GM23338 (cell line): Measurements from ENCODE around the gene USP28. TPM values are rescaled to one million over a fixed set of nuclear protein-coding genes. Genes with fewer than 3 reads are reported as not detected.

ENCODE experiments used
- ATAC-seq: fragments of 200-7000 bp; cut with Tn5 transposase; 3 replicates; pipeline ENCODE4 v1.9.1; 2020
- DNase-seq: peaks from one replicate; pipeline ENCODE4 v3.0.0-alpha.2; 2015; ENCODE audit warnings: low spot score
- H2AFZ ChIP-seq: fragments of 200-600 bp; sonication (generic); 2 replicates; pipeline ENCODE4 v1.8.0; 2016; ENCODE audit warnings: antibody characterized with exemption, mild to moderate bottlenecking, moderate library complexity
- H3F3A ChIP-seq: fragments of 200-600 bp; sonication (generic); replicated peaks from 2 replicates; pipeline ENCODE4 v1.8.0; 2017; ENCODE audit warnings: antibody characterized with exemption, mixed run types, low read depth
- H3K27ac ChIP-seq: fragments of 200-600 bp; sonication (generic); 2 replicates; pipeline ENCODE4 v1.6.1; 2016; ENCODE audit warnings: low read depth
- H3K27me3 ChIP-seq: fragments of 200-600 bp; sonication (generic); 2 replicates; pipeline ENCODE4 v1.8.0; 2016; ENCODE audit warnings: mild to moderate bottlenecking, mixed run types, moderate library complexity; ENCODE audit not compliant: insufficient read depth
- H3K36me3 ChIP-seq: fragments of 200-600 bp; sonication (generic); 2 replicates; pipeline ENCODE4 v1.8.0; 2016; ENCODE audit warnings: mild to moderate bottlenecking; ENCODE audit not compliant: insufficient read depth
- H3K4me1 ChIP-seq: fragments of 200-600 bp; sonication (generic); 2 replicates; pipeline ENCODE4 v1.8.0; 2016; ENCODE audit warnings: mild to moderate bottlenecking, moderate library complexity; ENCODE audit not compliant: insufficient read depth
- H3K4me2 ChIP-seq: fragments of 200-600 bp; sonication (generic); 2 replicates; pipeline ENCODE4 v1.7.1; 2017; ENCODE audit warnings: mixed run types
- H3K4me3 ChIP-seq: fragments of 200-600 bp; sonication (generic); 2 replicates; pipeline ENCODE4 v1.6.1; 2016; ENCODE audit warnings: mixed run types
- H3K79me2 ChIP-seq: fragments of 200-600 bp; sonication (generic); replicated peaks from 2 replicates; pipeline ENCODE4 v1.8.0; 2017; ENCODE audit warnings: mild to moderate bottlenecking; ENCODE audit not compliant: insufficient read depth
- H3K9me2 ChIP-seq: fragments of 200-600 bp; sonication (generic); 2 replicates; pipeline ENCODE4 v1.8.0; 2017; ENCODE audit not compliant: insufficient read depth
- H4K20me1 ChIP-seq: fragments of 200-600 bp; sonication (generic); replicated peaks from 2 replicates; pipeline ENCODE4 v1.8.0; 2017; ENCODE audit warnings: mild to moderate bottlenecking; ENCODE audit not compliant: insufficient read depth
- H3K27ac Mint-ChIP-seq: 2 replicates; pipeline ENCODE4 v1.8.0; 2020; ENCODE audit warnings: inconsistent platforms, mild to moderate bottlenecking, moderate library complexity, mixed read lengths
- H3K27me3 Mint-ChIP-seq: 3 replicates; pipeline ENCODE4 v1.8.0; 2022; ENCODE audit warnings: low read depth, mild to moderate bottlenecking, moderate library complexity, mixed read lengths, inconsistent platforms; ENCODE audit not compliant: insufficient read depth, poor library complexity
- H3K36me3 Mint-ChIP-seq: 3 replicates; pipeline ENCODE4 v1.8.0; 2021; ENCODE audit warnings: low read depth, mild to moderate bottlenecking, inconsistent platforms, moderate library complexity, mixed read lengths
- H3K4me1 Mint-ChIP-seq: 3 replicates; pipeline ENCODE4 v1.8.0; 2020; ENCODE audit warnings: mild to moderate bottlenecking, inconsistent platforms, mixed read lengths
- H3K4me3 Mint-ChIP-seq: 3 replicates; pipeline ENCODE4 v1.8.0; 2021; ENCODE audit warnings: moderate library complexity, mild to moderate bottlenecking, inconsistent platforms, mixed read lengths
- H3K9me3 Mint-ChIP-seq: 3 replicates; pipeline ENCODE4 v1.8.0; 2020; ENCODE audit warnings: moderate library complexity, mild to moderate bottlenecking, inconsistent platforms, mixed read lengths
- CREB1 ChIP-seq: fragments of 250-450 bp; sonication (Bioruptor Pico); IDR thresholded peaks from 2 replicates; pipeline ENCODE4 v1.5.0; 2020; ENCODE audit warnings: low read depth, mild to moderate bottlenecking, moderate library complexity
- CTCF ChIP-seq, 2 experiments: fragments of 200-600 bp in 1 of 2; sonication (generic) in 1 of 2; conservative IDR thresholded peaks; 2 replicates each; pipeline versions ENCODE4 v1.5.1 to v1.6.1; 2016 to 2017; ENCODE audit warnings: antibody characterized with exemption in 2 of 2, low read depth in 2 of 2, mild to moderate bottlenecking in 2 of 2, moderate library complexity in 1 of 2
- ETS1 ChIP-seq: IDR thresholded peaks from 2 replicates; pipeline ENCODE4 v1.6.1; 2016; ENCODE audit warnings: antibody characterized with exemption
- EZH2 ChIP-seq: fragments of 200-600 bp; sonication (generic); IDR thresholded peaks from one replicate; pipeline ENCODE4 v1.8.0; 2017; ENCODE audit warnings: antibody characterized with exemption, mild to moderate bottlenecking, low read depth; ENCODE audit not compliant: unreplicated experiment
- EZH2phosphoT487 ChIP-seq: fragments of 200-600 bp; sonication (generic); IDR thresholded peaks from one replicate; pipeline ENCODE4 v1.8.1; 2018; ENCODE audit warnings: antibody characterized with exemption; ENCODE audit not compliant: unreplicated experiment
- JUNB ChIP-seq: IDR thresholded peaks from one replicate; pipeline ENCODE4 v1.6.1; 2016; ENCODE audit warnings: antibody characterized with exemption; ENCODE audit not compliant: unreplicated experiment
- NANOG ChIP-seq: IDR thresholded peaks from 2 replicates; pipeline ENCODE4 v1.6.1; 2016; ENCODE audit warnings: antibody characterized with exemption, borderline replicate concordance
- STAT1 ChIP-seq: IDR thresholded peaks from one replicate; pipeline ENCODE4 v1.6.1; 2016; ENCODE audit warnings: antibody characterized with exemption; ENCODE audit not compliant: unreplicated experiment
- ZNF114 ChIP-seq: fragments of 250-450 bp; sonication (Bioruptor Pico); IDR thresholded peaks from 2 replicates; pipeline ENCODE4 v1.5.0; 2020; ENCODE audit warnings: mild to moderate bottlenecking, moderate library complexity
- polyA plus RNA-seq: library from polyadenylated mRNA; unstranded; fragments of >200 nt; fragmentation: Nextera tagmentation; extraction: Ambion mirVana; gene quantifications from 2 replicates; pipeline ENCODE4 v1.2.1, GENCODE V29; 2016
- total RNA-seq: library from RNA; depleted of rRNA; stranded (reverse); fragments of >200 nt; shearing (Covaris generic); gene quantifications from 2 replicates; pipeline ENCODE4 v1.2.3, GENCODE V29; 2014
- TF ChIP-seq, protein P1 (sequence below): fragments of 250-450 bp; sonication (Bioruptor Pico); IDR thresholded peaks from 2 replicates; pipeline ENCODE4 v1.5.0; 2020; ENCODE audit warnings: mild to moderate bottlenecking, moderate library complexity

USP28 gene
- total and polyA plus RNA-seq, 2 experiments from 2014 or later = 73.9 to 171 TPM

DNA sequence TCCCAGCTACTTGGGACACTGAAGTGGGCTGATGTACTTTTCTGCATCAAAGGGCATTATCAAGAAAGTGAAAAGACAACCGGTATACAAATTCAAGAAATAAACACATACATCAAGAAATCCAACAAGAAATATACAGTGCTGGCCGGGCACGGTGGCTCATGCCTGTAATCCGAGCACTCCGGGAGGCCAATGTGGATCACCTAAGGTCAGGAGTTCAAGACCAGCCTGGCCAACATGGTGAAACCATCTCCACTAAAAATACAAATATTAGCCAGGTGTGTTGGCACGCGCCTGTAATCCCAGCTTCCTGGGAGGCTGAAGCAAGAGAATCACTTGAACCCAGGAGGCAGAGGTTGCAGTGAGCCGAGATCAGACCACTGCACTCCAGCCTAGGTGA, 9.5 kb downstream of the USP28 start:
- no peak for TF ChIP-seq CTCF (conservative IDR thresholded peaks at IDR 0.05; ENCODE audit: low read depth in 2 of 2)
- TF ChIP-seq EZH2phosphoT487 = no peak
- H3K79me2 ChIP-seq = peaks cover 100% of the 10 kb centered on the region
- no peak overlapping the region for H3K27ac Mint-ChIP-seq

GRCh38 chr11:113864410-113864809, 11.0 kb downstream of the USP28 start:
- Histone ChIP-seq H3K27me3 (no peaks in the 10 kb centered on the region), H3K4me2 (no peak overlapping the region), H3K9me2 (no peaks in the 10 kb centered on the region), H2AFZ (no peak overlapping the region), H3K27ac (peak overlapping the region; percentile 98), H3F3A (0 out of 2 replicates have a peak, but pooled peaks cover 10% of the 10 kb centered on the region), H4K20me1 (peaks cover 39% of the 10 kb centered on the region), H3K4me1 (peaks cover 60% of the 10 kb centered on the region), H3K79me2 (peaks cover 98% of the 10 kb centered on the region), H3K4me3 (no peak overlapping the region), H3K36me3 (peaks cover 6% of the 10 kb centered on the region; the same call in 1 of the 2 replicates)
- ATAC-seq = no peak
- Mint-ChIP-seq H3K27me3 (peaks cover 5% of the 10 kb centered on the region), H3K27ac (peak overlapping the region; percentile 79), H3K4me1 (peaks cover 46% of the 10 kb centered on the region), H3K9me3 (no peaks in the 10 kb centered on the region), H3K4me3 (no peak overlapping the region), H3K36me3 (peaks cover 59% of the 10 kb centered on the region)
- DNase-seq = no peak
- TF ChIP-seq STAT1 (no peak), CREB1 (CRISPR knock-in tag) (no peak), NANOG (no peak), JUNB (no peak), ETS1 (no peak), EZH2 (no peak), ZNF114 (no peak), CTCF (conservative IDR thresholded peaks at IDR 0.05; ENCODE audit: low read depth in 2 of 2) (no peak)
- TF ChIP-seq, protein P1, sequence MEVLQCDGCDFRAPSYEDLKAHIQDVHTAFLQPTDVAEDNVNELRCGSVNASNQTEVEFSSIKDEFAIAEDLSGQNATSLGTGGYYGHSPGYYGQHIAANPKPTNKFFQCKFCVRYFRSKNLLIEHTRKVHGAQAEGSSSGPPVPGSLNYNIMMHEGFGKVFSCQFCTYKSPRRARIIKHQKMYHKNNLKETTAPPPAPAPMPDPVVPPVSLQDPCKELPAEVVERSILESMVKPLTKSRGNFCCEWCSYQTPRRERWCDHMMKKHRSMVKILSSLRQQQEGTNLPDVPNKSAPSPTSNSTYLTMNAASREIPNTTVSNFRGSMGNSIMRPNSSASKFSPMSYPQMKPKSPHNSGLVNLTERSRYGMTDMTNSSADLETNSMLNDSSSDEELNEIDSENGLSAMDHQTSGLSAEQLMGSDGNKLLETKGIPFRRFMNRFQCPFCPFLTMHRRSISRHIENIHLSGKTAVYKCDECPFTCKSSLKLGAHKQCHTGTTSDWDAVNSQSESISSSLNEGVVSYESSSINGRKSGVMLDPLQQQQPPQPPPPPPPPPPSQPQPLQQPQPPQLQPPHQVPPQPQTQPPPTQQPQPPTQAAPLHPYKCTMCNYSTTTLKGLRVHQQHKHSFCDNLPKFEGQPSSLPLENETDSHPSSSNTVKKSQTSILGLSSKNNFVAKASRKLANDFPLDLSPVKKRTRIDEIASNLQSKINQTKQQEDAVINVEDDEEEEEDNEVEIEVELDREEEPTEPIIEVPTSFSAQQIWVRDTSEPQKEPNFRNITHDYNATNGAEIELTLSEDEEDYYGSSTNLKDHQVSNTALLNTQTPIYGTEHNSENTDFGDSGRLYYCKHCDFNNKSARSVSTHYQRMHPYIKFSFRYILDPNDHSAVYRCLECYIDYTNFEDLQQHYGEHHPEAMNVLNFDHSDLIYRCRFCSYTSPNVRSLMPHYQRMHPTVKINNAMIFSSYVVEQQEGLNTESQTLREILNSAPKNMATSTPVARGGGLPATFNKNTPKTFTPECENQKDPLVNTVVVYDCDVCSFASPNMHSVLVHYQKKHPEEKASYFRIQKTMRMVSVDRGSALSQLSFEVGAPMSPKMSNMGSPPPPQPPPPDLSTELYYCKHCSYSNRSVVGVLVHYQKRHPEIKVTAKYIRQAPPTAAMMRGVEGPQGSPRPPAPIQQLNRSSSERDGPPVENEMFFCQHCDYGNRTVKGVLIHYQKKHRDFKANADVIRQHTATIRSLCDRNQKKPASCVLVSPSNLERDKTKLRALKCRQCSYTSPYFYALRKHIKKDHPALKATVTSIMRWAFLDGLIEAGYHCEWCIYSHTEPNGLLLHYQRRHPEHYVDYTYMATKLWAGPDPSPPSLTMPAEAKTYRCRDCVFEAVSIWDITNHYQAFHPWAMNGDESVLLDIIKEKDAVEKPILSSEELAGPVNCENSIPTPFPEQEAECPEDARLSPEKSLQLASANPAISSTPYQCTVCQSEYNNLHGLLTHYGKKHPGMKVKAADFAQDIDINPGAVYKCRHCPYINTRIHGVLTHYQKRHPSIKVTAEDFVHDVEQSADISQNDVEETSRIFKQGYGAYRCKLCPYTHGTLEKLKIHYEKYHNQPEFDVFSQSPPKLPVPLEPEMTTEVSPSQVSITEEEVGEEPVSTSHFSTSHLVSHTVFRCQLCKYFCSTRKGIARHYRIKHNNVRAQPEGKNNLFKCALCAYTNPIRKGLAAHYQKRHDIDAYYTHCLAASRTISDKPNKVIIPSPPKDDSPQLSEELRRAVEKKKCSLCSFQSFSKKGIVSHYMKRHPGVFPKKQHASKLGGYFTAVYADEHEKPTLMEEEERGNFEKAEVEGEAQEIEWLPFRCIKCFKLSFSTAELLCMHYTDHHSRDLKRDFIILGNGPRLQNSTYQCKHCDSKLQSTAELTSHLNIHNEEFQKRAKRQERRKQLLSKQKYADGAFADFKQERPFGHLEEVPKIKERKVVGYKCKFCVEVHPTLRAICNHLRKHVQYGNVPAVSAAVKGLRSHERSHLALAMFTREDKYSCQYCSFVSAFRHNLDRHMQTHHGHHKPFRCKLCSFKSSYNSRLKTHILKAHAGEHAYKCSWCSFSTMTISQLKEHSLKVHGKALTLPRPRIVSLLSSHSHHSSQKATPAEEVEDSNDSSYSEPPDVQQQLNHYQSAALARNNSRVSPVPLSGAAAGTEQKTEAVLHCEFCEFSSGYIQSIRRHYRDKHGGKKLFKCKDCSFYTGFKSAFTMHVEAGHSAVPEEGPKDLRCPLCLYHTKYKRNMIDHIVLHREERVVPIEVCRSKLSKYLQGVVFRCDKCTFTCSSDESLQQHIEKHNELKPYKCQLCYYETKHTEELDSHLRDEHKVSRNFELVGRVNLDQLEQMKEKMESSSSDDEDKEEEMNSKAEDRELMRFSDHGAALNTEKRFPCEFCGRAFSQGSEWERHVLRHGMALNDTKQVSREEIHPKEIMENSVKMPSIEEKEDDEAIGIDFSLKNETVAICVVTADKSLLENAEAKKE (CRISPR knock-in tag) = no peak

More for the DNA sequence above, 9.5 kb downstream of the USP28 start:
- H3K4me1 Mint-ChIP-seq = peaks cover 39% of the 10 kb centered on the region
- H3K9me3 Mint-ChIP-seq = no peaks in the 10 kb centered on the region
- Histone ChIP-seq H3K27me3 (no peaks in the 10 kb centered on the region), H2AFZ (no peak overlapping the region), H3K4me2 (no peak overlapping the region), H4K20me1 (peaks cover 52% of the 10 kb centered on the region), H3K9me2 (no peaks in the 10 kb centered on the region), H3K4me3 (no peak overlapping the region), H3K4me1 (peaks cover 55% of the 10 kb centered on the region), H3F3A (0 out of 2 replicates have a peak, but pooled peaks cover 3% of the 10 kb centered on the region), H3K36me3 (peaks cover 10% of the 10 kb centered on the region), H3K27ac (no peak overlapping the region)
- peaks cover 2% of the 10 kb centered on the region for H3K27me3 Mint-ChIP-seq
- ATAC-seq (no peak), DNase-seq (no peak)
- H3K36me3 Mint-ChIP-seq = peaks cover 66% of the 10 kb centered on the region
- H3K4me3 Mint-ChIP-seq = no peak overlapping the region
